GM23248 (cell line): ENCODE results near the gene PLEKHA6. TPM values are rescaled to one million over a fixed set of nuclear protein-coding genes. Genes with fewer than 3 reads are reported as not detected.
A peak's percentile ranks its signal among the peaks of the same experiment; 100 is the strongest.

ENCODE experiments used
- DNase-seq: peaks from one replicate; pipeline ENCODE4 v3.0.0-alpha.2; 2015
- H2AFZ ChIP-seq: fragments of 200-600 bp; sonication (generic); 2 replicates; pipeline ENCODE4 v1.6.1; 2016; ENCODE audit warnings: antibody characterized with exemption
- H3F3A ChIP-seq: fragments of 200-600 bp; sonication (generic); 2 replicates; pipeline ENCODE4 v1.6.1; 2016; ENCODE audit warnings: mild to moderate bottlenecking, antibody characterized with exemption, mixed run types; ENCODE audit not compliant: insufficient read depth
- H3K27ac ChIP-seq: fragments of 200-600 bp; sonication (generic); 2 replicates; pipeline ENCODE4 v1.5.1; 2016; ENCODE audit warnings: mild to moderate bottlenecking
- H3K27me3 ChIP-seq: fragments of 200-600 bp; sonication (generic); replicated peaks from 2 replicates; pipeline ENCODE4 v1.6.1; 2016; ENCODE audit warnings: mild to moderate bottlenecking; ENCODE audit not compliant: insufficient read depth
- H3K36me3 ChIP-seq: fragments of 200-600 bp; sonication (generic); 2 replicates; pipeline ENCODE4 v1.6.1; 2016; ENCODE audit warnings: low read depth, mild to moderate bottlenecking
- H3K4me1 ChIP-seq: fragments of 200-600 bp; sonication (generic); 2 replicates; pipeline ENCODE4 v1.6.1; 2016; ENCODE audit warnings: mild to moderate bottlenecking; ENCODE audit not compliant: insufficient read depth
- H3K4me2 ChIP-seq: fragments of 200-600 bp; sonication (generic); one replicate; pipeline ENCODE4 v1.6.1; 2016; ENCODE audit warnings: mild to moderate bottlenecking; ENCODE audit not compliant: unreplicated experiment
- H3K4me3 ChIP-seq: fragments of 200-600 bp; sonication (generic); 2 replicates; pipeline ENCODE4 v1.5.1; 2016; ENCODE audit warnings: mild to moderate bottlenecking
- H3K79me2 ChIP-seq: fragments of 200-600 bp; sonication (generic); 2 replicates; pipeline ENCODE4 v1.6.1; 2016; ENCODE audit warnings: mild to moderate bottlenecking; ENCODE audit not compliant: insufficient read depth
- H3K9ac ChIP-seq: fragments of 200-600 bp; sonication (generic); 2 replicates; pipeline ENCODE4 v1.6.1; 2016; ENCODE audit warnings: mild to moderate bottlenecking
- H3K9me2 ChIP-seq: fragments of 200-600 bp; sonication (generic); 2 replicates; pipeline ENCODE4 v1.6.1; 2016; ENCODE audit warnings: mixed run types, mild to moderate bottlenecking, moderate library complexity; ENCODE audit not compliant: insufficient read depth
- H3K9me3 ChIP-seq: fragments of 200-600 bp; sonication (generic); one replicate; pipeline ENCODE4 v1.6.1; 2017; ENCODE audit warnings: low read depth
- H4K20me1 ChIP-seq: fragments of 200-600 bp; sonication (generic); 2 replicates; pipeline ENCODE4 v1.6.0; 2016; ENCODE audit not compliant: insufficient read depth
- EZH2 ChIP-seq: fragments of 200-600 bp; sonication (generic); IDR thresholded peaks from 2 replicates; pipeline ENCODE4 v1.6.1; 2018; ENCODE audit warnings: antibody characterized with exemption, mild to moderate bottlenecking; ENCODE audit not compliant: insufficient read depth, poor library complexity, severe bottlenecking
- EZH2phosphoT487 ChIP-seq: fragments of 200-600 bp; sonication (generic); IDR thresholded peaks from 2 replicates; pipeline ENCODE4 v1.6.1; 2018; ENCODE audit warnings: antibody characterized with exemption, moderate library complexity, mild to moderate bottlenecking, low read depth; ENCODE audit not compliant: insufficient read depth
- WGBS, 2 experiments: methylation state at CpG; one replicate each; pipeline ENCODE4 v1.1.6; 2015 to 2017; ENCODE audit warnings: low lambda C conversion rate in 2 of 2, low coverage in 1 of 2; ENCODE audit errors: missing lambda C conversion rate in 2 of 2; 5-methylcytosine and 5-hydroxymethylcytosine counted together
- in situ Hi-C: fragments of 300-500 bp; cut with MboI; formaldehyde crosslinking; loops from 2 replicates; pipeline ENCODE4 v1.15.0; 2020
- polyA plus RNA-seq: library from polyadenylated mRNA; unstranded; fragments of >200 nt; fragmentation: Nextera tagmentation; extraction: Ambion mirVana; gene quantifications from 2 replicates; pipeline ENCODE4 v1.2.1, GENCODE V29; 2016
- total RNA-seq: library from RNA; depleted of rRNA; stranded (reverse); fragments of >200 nt; shearing (Covaris generic); gene quantifications from 2 replicates; pipeline ENCODE4 v1.2.3, GENCODE V29; 2014

Gene PLEKHA6
- total and polyA plus RNA-seq, 2 experiments from 2014 or later, result 4.5 to 7.3 TPM

DNA sequence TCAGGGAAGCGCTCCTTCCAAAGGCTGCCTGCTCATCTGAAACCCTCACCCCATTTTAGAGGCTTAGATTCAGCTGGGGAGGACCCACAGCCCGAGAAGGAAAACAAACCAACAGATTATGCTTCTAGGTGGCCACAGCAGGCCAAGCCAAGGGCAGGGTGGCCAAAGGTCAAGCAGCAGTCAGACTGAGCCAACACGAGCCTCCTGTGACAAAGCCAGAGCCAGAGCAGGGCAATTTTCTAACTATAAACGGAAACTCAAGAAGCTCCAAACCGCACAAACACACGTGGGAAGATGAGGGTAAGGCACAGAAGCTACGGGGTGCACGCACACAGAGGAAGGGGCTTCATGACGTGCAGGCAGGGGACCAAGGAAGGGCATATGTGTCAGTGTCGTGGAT is 64.1 kb downstream of the PLEKHA6 start:
- TF ChIP-seq EZH2phosphoT487, result no peak
- Histone ChIP-seq H3K4me3 (no peak overlapping the region), H3K9me2 (no peaks in the 10 kb centered on the region), H3K27me3 (no peaks in the 10 kb centered on the region), H2AFZ (no peak overlapping the region), H3K27ac (peak overlapping the region; percentile 41), H3K9me3 (no peaks in the 10 kb centered on the region), H4K20me1 (no peaks in the 10 kb centered on the region), H3K79me2 (peaks cover 2% of the 10 kb centered on the region; the same call in 1 of the 2 replicates), H3K4me1 (peaks cover 49% of the 10 kb centered on the region), H3K9ac (no peak overlapping the region), H3K36me3 (no peaks in the 10 kb centered on the region), H3F3A (peaks cover 39% of the 10 kb centered on the region), H3K4me2 (peak overlapping the region; percentile 13)
- WGBS, 2 experiments, result 61 to 70% methylated on average over 10 of the region's 10 CpGs
- in situ Hi-C loops, result no loop called here
- DNase-seq, result peak; percentile 45

- Histone ChIP-seq H3K4me2 (peak overlapping the region; percentile 61), H3K4me1 (peaks cover 49% of the 10 kb centered on the region), H3K27me3 (no peaks in the 10 kb centered on the region), H3K9me2 (no peaks in the 10 kb centered on the region), H3K79me2 (peaks cover 15% of the 10 kb centered on the region; the same call in 1 of the 2 replicates), H3K27ac (peak overlapping the region; percentile 68), H4K20me1 (no peaks in the 10 kb centered on the region), H3K36me3 (no peaks in the 10 kb centered on the region), H3K4me3 (peak overlapping the region; percentile 43), H3K9me3 (no peaks in the 10 kb centered on the region), H3K9ac (0 out of 2 replicates have a peak overlapping the region, but pooled peaks have one; percentile 4), H2AFZ (no peak overlapping the region), H3F3A (peaks cover 39% of the 10 kb centered on the region)
- TF ChIP-seq EZH2, result no peak
- TF ChIP-seq EZH2phosphoT487, result no peak
- 3% methylated on average over 5 of the region's 5 CpGs for WGBS, 2 experiments
- DNase-seq, result peak; percentile 94
- in situ Hi-C loops, result no loop called here
These were observed 65.4 kb downstream of the PLEKHA6 start for GRCh38 chr1:204294357-204294756.

DNA sequence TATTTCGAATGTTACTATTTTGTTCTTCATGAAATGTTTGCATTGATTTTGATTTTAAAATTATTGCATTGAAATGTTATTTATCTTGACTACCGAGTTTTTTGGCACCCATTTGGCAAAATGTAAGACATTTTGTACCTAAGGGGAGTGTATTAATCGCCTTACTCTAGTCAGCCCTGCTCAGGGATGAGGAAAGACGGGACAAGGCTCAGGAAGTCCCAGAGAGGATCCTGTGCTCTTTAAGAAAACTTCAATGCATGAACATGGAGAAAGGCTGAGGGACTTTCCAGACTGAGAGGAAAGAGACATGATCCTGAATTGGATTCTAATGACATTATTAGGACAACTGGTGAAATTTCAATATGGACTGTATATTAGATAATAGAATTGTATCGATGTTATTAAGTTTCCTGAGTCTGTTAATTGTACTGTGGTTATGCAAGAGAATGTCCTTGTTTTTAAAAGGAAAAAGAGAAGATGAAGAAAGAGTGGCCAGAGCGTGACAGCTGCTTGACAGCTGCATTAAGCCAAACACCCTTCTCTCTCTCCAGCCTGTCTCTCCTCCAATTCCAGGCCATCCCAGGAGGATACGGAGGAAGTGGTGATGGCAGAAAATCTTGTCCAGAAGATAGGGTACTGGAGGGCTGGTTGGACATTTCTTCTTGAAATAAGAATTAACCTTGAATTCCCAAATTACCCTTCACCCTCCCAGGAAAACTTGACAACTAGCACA is 66.0 kb downstream of the PLEKHA6 start:
- WGBS, 2 experiments, result 30 to 33% methylated on average over 7 of the region's 7 CpGs
- no peaks in the 10 kb centered on the region for H3K9me3 ChIP-seq
- H3F3A ChIP-seq, result peaks cover 41% of the 10 kb centered on the region
- peak overlapping the region; percentile 43 for H3K4me3 ChIP-seq
- no peak for TF ChIP-seq EZH2
- TF ChIP-seq EZH2phosphoT487, result no peak
- no peaks in the 10 kb centered on the region for H3K9me2 ChIP-seq
- peak overlapping the region; percentile 61 for H3K4me2 ChIP-seq
- H3K4me1 ChIP-seq, result peaks cover 49% of the 10 kb centered on the region
- DNase-seq, result peak; percentile 58
- H3K9ac ChIP-seq, result 0 out of 2 replicates have a peak overlapping the region, but pooled peaks have one; percentile 4
- no peak overlapping the region for H2AFZ ChIP-seq
- peak overlapping the region; percentile 68 for H3K27ac ChIP-seq
- no peaks in the 10 kb centered on the region for H3K36me3 ChIP-seq
- no peaks in the 10 kb centered on the region for H3K27me3 ChIP-seq
- peaks cover 17% of the 10 kb centered on the region; the same call in 1 of the 2 replicates for H3K79me2 ChIP-seq
- in situ Hi-C loops, result no loop called here
- no peaks in the 10 kb centered on the region for H4K20me1 ChIP-seq

DNA sequence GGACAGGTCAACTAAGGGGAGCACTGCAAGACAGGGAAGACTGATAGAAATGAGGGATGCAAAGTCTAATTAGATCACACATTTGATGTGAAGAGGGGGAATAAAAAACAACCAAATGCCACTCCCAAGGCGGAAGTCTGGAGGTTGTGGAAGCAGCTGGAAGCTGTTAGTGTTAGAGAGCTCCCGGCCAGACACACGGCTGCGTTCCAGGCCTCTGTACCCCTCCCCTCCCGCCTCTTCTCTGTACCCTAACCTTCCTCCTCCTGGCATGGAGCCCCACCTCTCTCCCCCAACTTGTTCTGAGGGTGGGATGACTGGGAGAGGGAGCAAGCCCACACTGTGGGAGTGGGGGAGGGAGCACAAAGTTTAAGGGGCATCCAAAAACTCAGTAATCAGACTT is 67.0 kb downstream of the PLEKHA6 start:
- Histone ChIP-seq H3K27me3 (no peaks in the 10 kb centered on the region), H3K9ac (no peak overlapping the region), H2AFZ (no peak overlapping the region), H3K9me2 (no peaks in the 10 kb centered on the region), H3K4me2 (peak overlapping the region; percentile 4), H3K27ac (no peak overlapping the region), H3K9me3 (no peaks in the 10 kb centered on the region), H3F3A (peaks cover 45% of the 10 kb centered on the region), H3K4me3 (no peak overlapping the region), H3K79me2 (peaks cover 17% of the 10 kb centered on the region; the same call in 1 of the 2 replicates), H4K20me1 (no peaks in the 10 kb centered on the region), H3K36me3 (no peaks in the 10 kb centered on the region), H3K4me1 (peaks cover 59% of the 10 kb centered on the region)
- TF ChIP-seq EZH2phosphoT487 (no peak), EZH2 (no peak)
- WGBS, 2 experiments, result 20 to 29% methylated on average over 2 to 5 of the region's 5 CpGs
- DNase-seq, result no peak
- in situ Hi-C loops, result no loop called here
